ENCODE measurements around the gene KLHL15. TPM values are rescaled to one million over a fixed set of nuclear protein-coding genes. Genes with fewer than 3 reads are reported as not detected.

The KLHL15 gene
- total RNA-seq, 2 donors from 2014 or later, result 4.0 to 5.2 TPM

DNA sequence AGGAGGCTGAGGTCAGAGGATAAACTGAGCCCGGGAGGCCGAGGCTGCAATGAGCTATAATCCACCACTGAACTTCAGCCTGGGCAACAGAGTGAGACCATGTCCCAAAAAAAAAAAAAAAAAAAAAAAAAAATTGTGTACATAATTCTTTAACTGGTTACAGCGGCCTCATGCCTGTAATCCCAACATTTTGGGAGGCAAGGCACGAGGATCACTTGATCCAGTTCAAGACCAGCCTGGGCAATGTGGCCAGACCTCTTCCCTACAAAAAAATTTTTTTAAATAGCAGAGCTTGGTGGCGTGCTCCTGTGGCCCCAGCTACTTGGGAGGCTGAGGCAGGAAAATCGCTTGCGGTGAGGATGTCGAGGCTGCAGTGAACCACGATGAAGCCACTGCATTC lies 9.3 kb downstream of the KLHL15 start:
- no peak for DNase-seq
- Histone ChIP-seq H3K36me3 (no peaks in the 10 kb centered on the region), H3K9ac (ENCODE audit: low read depth in 2 of 2, low read length in 2 of 2) (no peak overlapping the region), H3K4me3 (no peak overlapping the region), H3K27ac (no peak overlapping the region), H3K4me1 (no peaks in the 10 kb centered on the region), H3K9me3 (no peaks in the 10 kb centered on the region), H3K27me3 (no peaks in the 10 kb centered on the region)
- TF ChIP-seq, protein P1, sequence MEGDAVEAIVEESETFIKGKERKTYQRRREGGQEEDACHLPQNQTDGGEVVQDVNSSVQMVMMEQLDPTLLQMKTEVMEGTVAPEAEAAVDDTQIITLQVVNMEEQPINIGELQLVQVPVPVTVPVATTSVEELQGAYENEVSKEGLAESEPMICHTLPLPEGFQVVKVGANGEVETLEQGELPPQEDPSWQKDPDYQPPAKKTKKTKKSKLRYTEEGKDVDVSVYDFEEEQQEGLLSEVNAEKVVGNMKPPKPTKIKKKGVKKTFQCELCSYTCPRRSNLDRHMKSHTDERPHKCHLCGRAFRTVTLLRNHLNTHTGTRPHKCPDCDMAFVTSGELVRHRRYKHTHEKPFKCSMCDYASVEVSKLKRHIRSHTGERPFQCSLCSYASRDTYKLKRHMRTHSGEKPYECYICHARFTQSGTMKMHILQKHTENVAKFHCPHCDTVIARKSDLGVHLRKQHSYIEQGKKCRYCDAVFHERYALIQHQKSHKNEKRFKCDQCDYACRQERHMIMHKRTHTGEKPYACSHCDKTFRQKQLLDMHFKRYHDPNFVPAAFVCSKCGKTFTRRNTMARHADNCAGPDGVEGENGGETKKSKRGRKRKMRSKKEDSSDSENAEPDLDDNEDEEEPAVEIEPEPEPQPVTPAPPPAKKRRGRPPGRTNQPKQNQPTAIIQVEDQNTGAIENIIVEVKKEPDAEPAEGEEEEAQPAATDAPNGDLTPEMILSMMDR (IDR thresholded peaks at IDR 0.05), result no peak
- intact Hi-C loops (cut with DNase I), result no loop called here

DNA sequence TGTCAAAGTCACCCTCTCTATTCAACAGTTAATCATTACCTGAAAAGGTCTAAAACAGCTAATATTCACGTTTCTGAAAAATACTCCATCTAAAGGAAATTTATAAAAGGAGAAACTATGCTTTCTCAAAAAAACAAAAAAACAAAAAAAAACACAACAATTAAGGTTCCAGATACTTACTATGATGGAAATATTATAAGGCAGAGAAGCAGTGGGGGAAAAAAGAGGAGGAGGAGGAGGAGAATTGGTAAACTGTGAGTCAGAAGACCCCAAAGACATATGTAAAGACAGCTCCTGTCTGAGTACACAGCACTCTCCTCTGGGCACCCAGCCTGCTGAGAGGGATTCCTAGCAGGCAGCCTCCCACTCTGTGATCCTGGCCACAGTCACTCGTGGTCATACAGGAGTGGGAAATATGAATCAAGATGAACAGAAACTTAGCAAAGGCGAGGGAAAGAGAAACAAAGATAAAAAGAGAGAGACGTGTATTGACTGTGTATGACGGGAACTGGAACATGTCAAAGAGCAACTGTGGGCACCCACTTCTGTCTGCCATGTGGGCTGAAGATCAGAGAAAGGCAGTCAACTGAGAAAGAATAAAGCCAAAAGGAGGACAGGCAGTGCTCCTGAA lies 12.5 kb downstream of the KLHL15 start:
- no peaks in the 10 kb centered on the region for H3K36me3 ChIP-seq
- no peak for DNase-seq
- H3K4me1 ChIP-seq, result no peaks in the 10 kb centered on the region
- TF ChIP-seq, protein P1 (IDR thresholded peaks at IDR 0.05), result no peak
- no peaks in the 10 kb centered on the region for H3K27me3 ChIP-seq
- H3K27ac ChIP-seq, result no peak overlapping the region
- no peak overlapping the region for H3K4me3 ChIP-seq
- H3K9ac ChIP-seq (ENCODE audit: low read depth in 2 of 2, low read length in 2 of 2), result no peak overlapping the region
- intact Hi-C loops (cut with DNase I), result no loop called here
- no peaks in the 10 kb centered on the region for H3K9me3 ChIP-seq

DNA sequence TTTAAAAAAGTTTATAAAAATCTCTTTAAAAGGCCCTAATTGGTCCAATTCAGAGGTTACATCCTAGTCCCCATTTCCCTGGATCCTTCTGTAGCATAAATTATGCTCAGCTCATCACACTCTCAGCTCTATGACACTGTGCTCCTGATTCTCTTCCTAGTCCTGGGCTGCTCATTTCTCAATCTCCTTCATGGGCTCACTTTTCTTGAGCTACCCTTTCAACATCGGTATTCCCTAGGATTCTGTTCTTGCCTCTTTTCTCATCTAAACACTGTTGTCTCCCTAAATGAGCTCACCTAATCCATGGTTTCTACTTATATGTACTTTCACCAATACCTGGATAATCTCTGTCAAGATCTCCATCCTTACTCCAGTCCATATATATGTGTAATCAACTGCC lies 14.7 kb downstream of the KLHL15 start:
- no peak overlapping the region for H3K4me3 ChIP-seq
- no peaks in the 10 kb centered on the region for H3K4me1 ChIP-seq
- no peaks in the 10 kb centered on the region for H3K9me3 ChIP-seq
- H3K27me3 ChIP-seq, result peaks cover 4% of the 10 kb centered on the region
- intact Hi-C loops (cut with DNase I), result no loop called here
- no peak overlapping the region for H3K9ac ChIP-seq (ENCODE audit: low read depth in 2 of 2, low read length in 2 of 2)
- TF ChIP-seq, protein P1 (IDR thresholded peaks at IDR 0.05), result no peak
- no peak for DNase-seq
- no peaks in the 10 kb centered on the region for H3K36me3 ChIP-seq
- no peak overlapping the region for H3K27ac ChIP-seq

DNA sequence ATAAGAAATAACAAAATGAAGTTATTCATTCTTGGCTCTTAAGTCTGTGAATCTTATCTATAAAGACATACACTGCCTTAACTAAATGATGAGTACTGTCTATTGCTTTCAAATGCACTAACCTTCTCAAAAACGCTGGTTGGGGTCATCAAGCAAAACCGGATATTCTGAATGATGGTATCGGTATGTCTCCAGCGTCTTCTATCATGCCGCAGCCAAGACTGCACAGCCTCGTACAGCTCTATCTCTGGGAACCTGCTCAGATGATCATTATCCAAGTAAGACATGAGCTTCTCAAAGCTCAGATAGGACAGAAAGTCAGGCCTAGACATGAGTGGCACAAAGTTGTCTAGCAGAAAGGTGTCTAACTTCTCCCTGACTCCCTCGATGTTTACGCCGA lies 21.1 kb downstream of the KLHL15 start:
- Histone ChIP-seq H3K36me3 (no peaks in the 10 kb centered on the region), H3K27ac (no peak overlapping the region), H3K4me3 (no peak overlapping the region), H3K27me3 (peaks cover 4% of the 10 kb centered on the region), H3K4me1 (no peaks in the 10 kb centered on the region), H3K9ac (ENCODE audit: low read depth in 2 of 2, low read length in 2 of 2) (no peak overlapping the region), H3K9me3 (no peaks in the 10 kb centered on the region)
- TF ChIP-seq, protein P1 (IDR thresholded peaks at IDR 0.05), result no peak
- no peak for DNase-seq
- intact Hi-C loops (cut with DNase I), result no loop called here

DNA sequence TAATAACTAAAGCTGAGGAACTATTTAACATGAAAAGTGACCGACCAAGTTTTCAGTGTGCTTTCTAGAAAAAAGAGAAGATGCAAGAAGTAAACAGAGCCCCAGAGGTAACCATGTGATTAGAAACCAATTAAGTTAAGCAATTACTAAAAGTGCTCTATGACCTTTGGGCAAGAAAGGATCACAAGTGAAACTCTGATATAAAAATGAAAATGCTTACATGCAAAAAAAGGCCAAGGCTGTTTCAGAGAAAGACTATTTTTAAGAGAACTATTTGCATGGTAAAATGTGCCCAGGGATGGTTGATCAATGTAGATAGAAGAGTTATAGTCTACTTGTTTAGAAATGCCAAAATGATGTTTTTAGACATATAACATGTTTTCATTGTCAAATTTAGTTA lies 22.0 kb downstream of the KLHL15 start:
- no peaks in the 10 kb centered on the region for H3K4me1 ChIP-seq
- intact Hi-C loops (cut with DNase I), result no loop called here
- no peaks in the 10 kb centered on the region for H3K9me3 ChIP-seq
- H3K9ac ChIP-seq (ENCODE audit: low read depth in 2 of 2, low read length in 2 of 2), result no peak overlapping the region
- H3K36me3 ChIP-seq, result no peaks in the 10 kb centered on the region
- no peak overlapping the region for H3K4me3 ChIP-seq
- no peak for DNase-seq
- no peak overlapping the region for H3K27ac ChIP-seq
- H3K27me3 ChIP-seq, result peaks cover 4% of the 10 kb centered on the region
- TF ChIP-seq, protein P1 (IDR thresholded peaks at IDR 0.05), result no peak

All from colonic mucosa (tissue), 4 donors.